Muscle layer of colon (tissue), 2 donors: Measurements from ENCODE around the gene FGD4.

Source experiments
- H3K27ac ChIP-seq: one replicate; pipeline ENCODE4 v1.7.0; 2013; ENCODE audit warnings: low read depth, mild to moderate bottlenecking, low read length, moderate library complexity
- H3K27me3 ChIP-seq, 2 donors: one replicate each; pipeline ENCODE4 v1.7.0; 2013; ENCODE audit warnings: low read length in 2 of 2, mild to moderate bottlenecking in 2 of 2; ENCODE audit not compliant: insufficient read depth in 2 of 2, control insufficient read depth in 1 of 2
- H3K36me3 ChIP-seq: one replicate; pipeline ENCODE4 v1.7.0; 2013; ENCODE audit warnings: mild to moderate bottlenecking, low read length; ENCODE audit not compliant: insufficient read depth
- H3K4me1 ChIP-seq: one replicate; pipeline ENCODE4 v1.7.0; 2013; ENCODE audit warnings: mild to moderate bottlenecking, low read length; ENCODE audit not compliant: insufficient read depth
- H3K4me3 ChIP-seq, 2 donors: one replicate each; pipeline ENCODE4 v1.7.0; 2013; ENCODE audit warnings: low read length in 2 of 2, low read depth in 1 of 2, mild to moderate bottlenecking in 1 of 2, moderate library complexity in 1 of 2
- H3K9ac ChIP-seq: one replicate; pipeline ENCODE4 v1.7.0; 2013; ENCODE audit warnings: low read length
- H3K9me3 ChIP-seq: one replicate; pipeline ENCODE4 v1.7.0; 2013; ENCODE audit warnings: mild to moderate bottlenecking, low read length
- donor health status: abdominal sarcoma.
- donor health status: Adenocarcinoma of cecum.

Gene FGD4

DNA sequence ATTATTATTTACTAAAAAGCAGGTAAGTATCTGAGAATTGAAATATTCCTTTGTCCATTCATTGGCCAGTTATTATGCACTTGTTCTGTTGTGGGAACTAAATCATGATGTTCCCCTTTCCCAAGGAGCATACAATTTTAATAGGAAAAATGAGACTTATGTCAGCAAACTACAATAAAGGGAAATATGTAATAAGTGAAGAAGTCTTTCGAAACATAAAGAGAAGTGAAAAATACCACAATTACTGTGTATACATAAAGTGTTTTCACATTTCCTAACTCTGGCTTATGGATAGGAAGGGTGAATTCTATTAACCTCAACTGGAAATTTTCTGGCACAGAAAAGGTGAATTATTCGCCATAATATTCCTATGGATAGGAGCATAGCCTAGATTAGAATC lies 201.3 kb downstream of the FGD4 start:
- H3K9ac ChIP-seq = no peak overlapping the region
- H3K4me1 ChIP-seq = no peaks in the 10 kb centered on the region
- no peak overlapping the region for H3K4me3 ChIP-seq
- no peaks in the 10 kb centered on the region for H3K9me3 ChIP-seq
- H3K27me3 ChIP-seq = no peaks in the 10 kb centered on the region
- H3K27ac ChIP-seq = no peak overlapping the region
- H3K36me3 ChIP-seq = no peaks in the 10 kb centered on the region

GRCh38 chr12:32603071-32603470 lies 203.7 kb downstream of the FGD4 start:
- Histone ChIP-seq H3K4me3 (no peak overlapping the region), H3K9ac (no peak overlapping the region), H3K9me3 (no peaks in the 10 kb centered on the region), H3K27ac (no peak overlapping the region), H3K36me3 (no peaks in the 10 kb centered on the region), H3K4me1 (no peaks in the 10 kb centered on the region), H3K27me3 (no peaks in the 10 kb centered on the region)

GRCh38 chr12:32603858-32604257 lies 204.5 kb downstream of the FGD4 start:
- H3K9ac ChIP-seq = no peak overlapping the region
- no peaks in the 10 kb centered on the region for H3K9me3 ChIP-seq
- no peaks in the 10 kb centered on the region for H3K36me3 ChIP-seq
- H3K27me3 ChIP-seq = no peaks in the 10 kb centered on the region
- H3K4me1 ChIP-seq = no peaks in the 10 kb centered on the region
- H3K27ac ChIP-seq = no peak overlapping the region
- no peak overlapping the region for H3K4me3 ChIP-seq

DNA sequence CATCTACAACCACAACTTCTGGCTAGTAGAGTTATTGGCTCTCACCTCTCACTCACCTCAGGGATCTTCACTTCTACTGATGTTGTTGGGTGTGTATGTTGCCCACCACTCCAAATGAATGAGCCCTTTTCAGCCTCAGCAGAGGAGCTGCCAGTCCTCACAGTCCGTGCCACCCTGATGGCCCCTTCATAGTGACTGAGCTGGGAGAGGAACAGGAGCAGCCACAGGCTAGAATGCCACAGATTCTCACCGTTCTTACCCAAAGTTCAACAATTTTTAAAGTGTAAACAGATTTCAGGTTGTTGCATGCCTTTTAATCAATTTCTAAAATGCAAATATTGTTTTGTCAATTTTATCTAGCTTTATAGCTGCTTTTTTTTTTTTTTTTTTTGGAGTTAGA lies 205.2 kb downstream of the FGD4 start:
- H3K4me3 ChIP-seq = no peak overlapping the region
- no peak overlapping the region for H3K9ac ChIP-seq
- H3K4me1 ChIP-seq = no peaks in the 10 kb centered on the region
- H3K27me3 ChIP-seq = no peaks in the 10 kb centered on the region
- no peaks in the 10 kb centered on the region for H3K36me3 ChIP-seq
- H3K9me3 ChIP-seq = no peaks in the 10 kb centered on the region
- H3K27ac ChIP-seq = no peak overlapping the region

- no peak overlapping the region for H3K9ac ChIP-seq
- no peaks in the 10 kb centered on the region for H3K27me3 ChIP-seq
- H3K36me3 ChIP-seq = no peaks in the 10 kb centered on the region
- no peaks in the 10 kb centered on the region for H3K9me3 ChIP-seq
- no peaks in the 10 kb centered on the region for H3K4me1 ChIP-seq
- H3K27ac ChIP-seq = no peak overlapping the region
- no peak overlapping the region for H3K4me3 ChIP-seq
These were observed 206.2 kb downstream of the FGD4 start for GRCh38 chr12:32605326-32606095.

- H3K4me3 ChIP-seq = no peak overlapping the region
- no peaks in the 10 kb centered on the region for H3K27me3 ChIP-seq
- no peaks in the 10 kb centered on the region for H3K9me3 ChIP-seq
- H3K9ac ChIP-seq = no peak overlapping the region
- no peak overlapping the region for H3K27ac ChIP-seq
- no peaks in the 10 kb centered on the region for H3K4me1 ChIP-seq
- H3K36me3 ChIP-seq = no peaks in the 10 kb centered on the region
These were observed 207.1 kb downstream of the FGD4 start for GRCh38 chr12:32606443-32606842.

- H3K9ac ChIP-seq = no peak overlapping the region
- H3K4me1 ChIP-seq = no peaks in the 10 kb centered on the region
- H3K9me3 ChIP-seq = no peaks in the 10 kb centered on the region
These were observed 210.6 kb downstream of the FGD4 start for GRCh38 chr12:32609966-32610365.

GRCh38 chr12:32611986-32612385 lies 212.6 kb downstream of the FGD4 start:
- Histone ChIP-seq H3K27ac (no peak overlapping the region), H3K9me3 (no peaks in the 10 kb centered on the region), H3K36me3 (no peaks in the 10 kb centered on the region), H3K9ac (no peak overlapping the region), H3K4me3 (no peak overlapping the region), H3K27me3 (no peaks in the 10 kb centered on the region), H3K4me1 (no peaks in the 10 kb centered on the region)

More at GRCh38 chr12:32609966-32610365, 210.6 kb downstream of the FGD4 start:
- Histone ChIP-seq H3K27ac (no peak overlapping the region), H3K36me3 (no peaks in the 10 kb centered on the region), H3K27me3 (no peaks in the 10 kb centered on the region), H3K4me3 (no peak overlapping the region)

GRCh38 chr12:32612658-32613614 lies 213.6 kb downstream of the FGD4 start:
- Histone ChIP-seq H3K4me1 (no peaks in the 10 kb centered on the region), H3K9me3 (no peaks in the 10 kb centered on the region), H3K36me3 (no peaks in the 10 kb centered on the region), H3K27ac (no peak overlapping the region), H3K4me3 (no peak overlapping the region), H3K27me3 (no peaks in the 10 kb centered on the region), H3K9ac (no peak overlapping the region)

GRCh38 chr12:32615441-32615840 lies 216.1 kb downstream of the FGD4 start:
- H3K27ac ChIP-seq = no peak overlapping the region
- H3K27me3 ChIP-seq = no peaks in the 10 kb centered on the region
- no peaks in the 10 kb centered on the region for H3K4me1 ChIP-seq
- H3K9ac ChIP-seq = no peak overlapping the region
- no peaks in the 10 kb centered on the region for H3K9me3 ChIP-seq
- no peak overlapping the region for H3K4me3 ChIP-seq
- no peaks in the 10 kb centered on the region for H3K36me3 ChIP-seq

DNA sequence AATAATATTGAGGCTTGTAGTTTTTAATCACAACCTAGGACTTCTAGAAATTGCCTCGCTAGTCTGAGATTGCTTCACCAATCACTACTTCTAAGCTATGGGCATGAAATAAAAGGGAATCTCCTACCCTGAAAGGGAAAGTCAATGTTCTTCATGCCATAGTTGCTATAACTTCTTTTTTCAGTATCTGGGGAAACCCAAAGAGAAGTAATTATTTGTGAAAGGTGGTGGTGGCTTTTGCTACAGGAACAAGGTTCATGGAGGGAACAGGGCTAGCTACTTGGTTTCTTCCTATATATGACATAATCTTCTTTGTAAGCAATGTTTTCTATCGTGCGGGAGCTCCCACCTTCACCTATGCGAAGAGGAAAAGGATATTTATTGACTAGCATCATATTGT lies 218.2 kb downstream of the FGD4 start:
- Histone ChIP-seq H3K27ac (no peak overlapping the region), H3K9me3 (no peaks in the 10 kb centered on the region), H3K27me3 (no peaks in the 10 kb centered on the region), H3K9ac (no peak overlapping the region), H3K36me3 (no peaks in the 10 kb centered on the region), H3K4me1 (no peaks in the 10 kb centered on the region), H3K4me3 (no peak overlapping the region)
